COR-L47 (cell line): Measurements from ENCODE around the gene TRIM25.
"Not testable (repeated sequence)": the region's sequence is repeated elsewhere in the genome, so short reads cannot be mapped to it uniquely, and the experiment has no call there.

Source experiments
- DNase-seq: peaks from one replicate; lab custom pipeline; 2025; lab: John Stamatoyannopoulos, UW

Gene TRIM25

GRCh38 chr17:56913867-56914580 lies at the start of gene TRIM25:
Gene TRIM25, minus strand, starts transcription at chr17:56914049. Its CDS starts 61 bp downstream, at chr17:56913988.
- DNase-seq, result peak; percentile 88

GRCh38 chr17:56960596-56961538 lies 47.0 kb upstream of the TRIM25 start, which contains the start of gene COIL:
Gene COIL, minus strand, starts transcription at chr17:56961050. Its CDS starts 31 bp downstream, at chr17:56961019.
- DNase-seq, result peak; percentile 91

GRCh38 chr17:56956992-56957391 lies 43.1 kb upstream of the TRIM25 start:
- DNase-seq, result no peak

- DNase-seq, result no peak
Measured at GRCh38 chr17:56949595-56949994, 35.7 kb upstream of the TRIM25 start.

GRCh38 chr17:56948491-56948890 lies 34.6 kb upstream of the TRIM25 start:
- no peak for DNase-seq

- no peak for DNase-seq
Measured at GRCh38 chr17:56947741-56948140, 33.9 kb upstream of the TRIM25 start.

GRCh38 chr17:56945938-56946505 lies 32.2 kb upstream of the TRIM25 start:
- no peak for DNase-seq

GRCh38 chr17:56943505-56944125 lies 29.8 kb upstream of the TRIM25 start:
- no peak for DNase-seq

GRCh38 chr17:56939869-56940484 lies 26.1 kb upstream of the TRIM25 start:
- DNase-seq, result peak; percentile 24

- not testable (repeated sequence) for DNase-seq
Measured at GRCh38 chr17:56938206-56938605, 24.4 kb upstream of the TRIM25 start.

GRCh38 chr17:56937687-56938086 lies 23.8 kb upstream of the TRIM25 start:
- no peak for DNase-seq

GRCh38 chr17:56936697-56937322 lies 23.0 kb upstream of the TRIM25 start:
- no peak for DNase-seq

- DNase-seq, result no peak
Measured at GRCh38 chr17:56935461-56935860, 21.6 kb upstream of the TRIM25 start.

GRCh38 chr17:56934280-56934679 lies 20.4 kb upstream of the TRIM25 start:
- DNase-seq, result no peak

GRCh38 chr17:56933868-56934267 lies 20.0 kb upstream of the TRIM25 start:
- DNase-seq, result no peak

- DNase-seq, result no peak
Measured at GRCh38 chr17:56933151-56933745, 19.4 kb upstream of the TRIM25 start.

GRCh38 chr17:56930739-56931337 lies 17.0 kb upstream of the TRIM25 start:
- DNase-seq, result no peak

- DNase-seq, result no peak
Measured at GRCh38 chr17:56929362-56929969, 15.6 kb upstream of the TRIM25 start.

- no peak for DNase-seq
Measured at GRCh38 chr17:56928586-56928985, 14.7 kb upstream of the TRIM25 start.

- DNase-seq, result no peak
Measured at GRCh38 chr17:56926704-56927103, 12.9 kb upstream of the TRIM25 start.
